PC-3 (cell line): ENCODE data around the gene RANBP10. TPM values are rescaled to one million over a fixed set of nuclear protein-coding genes. Genes with fewer than 3 reads are reported as not detected.

ENCODE experiments used
- ATAC-seq: fragments of 200-7000 bp; cut with Tn5 transposase; 2 replicates; pipeline ENCODE4 v1.9.1; 2020; ENCODE audit warnings: mild to moderate bottlenecking, moderate library complexity
- BruUV-seq: library from RNA; stranded (reverse); fragments of 400-500 nt; replicated peaks from 2 replicates; lab custom pipeline; 2021; lab: Mats Ljungman, UMichigan
- CTCF ChIA-PET: fragments of 300-600 bp; sonication (Branson Sonifier 250); formaldehyde crosslinking; loops from one replicate; lab custom pipeline; 2022; ENCODE audit warnings: antibody characterized with exemption; lab: Charles Lee
- POLR2A ChIA-PET: fragments of 300-600 bp; sonication (Branson Sonifier 250); formaldehyde crosslinking; loops from one replicate; lab custom pipeline; 2022; ENCODE audit warnings: antibody characterized with exemption; ENCODE audit not compliant: unreplicated experiment; lab: Charles Lee
- DNase-seq: peaks from one replicate; pipeline ENCODE4 v3.0.0-alpha.2; 2015
- H2AFZ ChIP-seq: fragments of 300-600 bp; sonication (generic); 2 replicates; pipeline ENCODE4 v1.6.0; 2016; ENCODE audit warnings: antibody characterized with exemption, low read length
- H3F3A ChIP-seq: fragments of 300-600 bp; sonication (generic); one replicate; pipeline ENCODE4 v1.6.0; 2017; ENCODE audit warnings: antibody characterized with exemption, low read length, control low read depth, mild to moderate bottlenecking; ENCODE audit not compliant: unreplicated experiment
- H3K27ac ChIP-seq: fragments of 300-600 bp; sonication (generic); 2 replicates; pipeline ENCODE4 v1.5.1; 2016; ENCODE audit warnings: mild to moderate bottlenecking, low read length
- H3K27me3 ChIP-seq: fragments of 300-600 bp; sonication (generic); 2 replicates; pipeline ENCODE4 v1.6.1; 2016; ENCODE audit warnings: low read length, mixed read lengths
- H3K36me3 ChIP-seq: fragments of 300-600 bp; sonication (generic); 2 replicates; pipeline ENCODE4 v1.6.1; 2016; ENCODE audit warnings: low read depth, mixed run types, low read length, mixed read lengths
- H3K4me1 ChIP-seq: fragments of 300-600 bp; sonication (generic); 2 replicates; pipeline ENCODE4 v1.5.1; 2016; ENCODE audit warnings: low read length; ENCODE audit not compliant: insufficient read depth
- H3K4me2 ChIP-seq: fragments of 300-600 bp; sonication (generic); 2 replicates; pipeline ENCODE4 v1.6.0; 2016; ENCODE audit warnings: low read length
- H3K4me3 ChIP-seq: fragments of 300-600 bp; sonication (generic); 2 replicates; pipeline ENCODE4 v1.5.1; 2016; ENCODE audit warnings: mild to moderate bottlenecking, low read length, mixed read lengths
- H3K79me2 ChIP-seq: fragments of 300-600 bp; sonication (generic); 2 replicates; pipeline ENCODE4 v1.6.1; 2017; ENCODE audit warnings: low read length, mixed read lengths
- H3K9ac ChIP-seq: fragments of 300-600 bp; sonication (generic); 2 replicates; pipeline ENCODE4 v1.6.0; 2016; ENCODE audit warnings: mild to moderate bottlenecking, low read length
- H3K9me2 ChIP-seq: fragments of 300-600 bp; sonication (generic); replicated peaks from 2 replicates; pipeline ENCODE4 v1.6.1; 2016; ENCODE audit warnings: mixed run types, low read length, mixed read lengths
- H3K9me3 ChIP-seq: fragments of 300-600 bp; sonication (generic); 2 replicates; pipeline ENCODE4 v1.6.1; 2016; ENCODE audit warnings: low read length, mixed read lengths
- H4K20me1 ChIP-seq: fragments of 300-600 bp; sonication (generic); 2 replicates; pipeline ENCODE4 v1.6.1; 2016; ENCODE audit warnings: low read length, mixed read lengths
- CTCF ChIP-seq: fragments of 300-600 bp; sonication (generic); conservative IDR thresholded peaks from 2 replicates; pipeline ENCODE4 v1.5.1; 2017; ENCODE audit warnings: antibody characterized with exemption, low read depth, mild to moderate bottlenecking, low read length
- EZH2 ChIP-seq: fragments of 300-600 bp; sonication (generic); IDR thresholded peaks from one replicate; pipeline ENCODE4 v1.6.1; 2017; ENCODE audit warnings: antibody characterized with exemption, mild to moderate bottlenecking, low read length; ENCODE audit not compliant: unreplicated experiment
- EZH2phosphoT487 ChIP-seq: fragments of 300-600 bp; sonication (generic); IDR thresholded peaks from 2 replicates; pipeline ENCODE4 v1.6.1; 2018; ENCODE audit warnings: mild to moderate bottlenecking, antibody characterized with exemption, low read length, borderline replicate concordance
- intact Hi-C: fragments of 100-400 bp; cut with micrococcal nuclease; formaldehyde crosslinking; loops from 2 replicates; pipeline ENCODE4 v1.9.0; 2023
- total RNA-seq: library from RNA; depleted of rRNA; stranded (reverse); fragments of >200 nt; gene quantifications from 2 replicates; pipeline ENCODE4 v1.2.3, GENCODE V29; 2014

The RANBP10 gene
- total RNA-seq, 1 experiment from 2014 or later: 5.5 TPM

GRCh38 chr16:67811899-67812298, 5.5 kb upstream of the RANBP10 start:
- H3F3A ChIP-seq: no peaks in the 10 kb centered on the region
- TF ChIP-seq CTCF: no peak
- ChIA-PET CTCF (no interaction called here), POLR2A (no interaction called here)
- no peaks in the 10 kb centered on the region for H3K9me2 ChIP-seq
- ATAC-seq (no peak), DNase-seq (no peak)
- H3K36me3 ChIP-seq: no peaks in the 10 kb centered on the region; the same call in 1 of the 2 replicates
- H3K9me3 ChIP-seq: no peaks in the 10 kb centered on the region
- no peak overlapping the region for H3K27ac ChIP-seq
- no peaks in the 10 kb centered on the region for H3K4me1 ChIP-seq
- no peaks in the 10 kb centered on the region for H4K20me1 ChIP-seq
- H3K79me2 ChIP-seq: no peaks in the 10 kb centered on the region
- no peaks in the 10 kb centered on the region for H3K27me3 ChIP-seq
- H2AFZ ChIP-seq: no peak overlapping the region
- no TSS peak for BruUV-seq
- H3K4me2 ChIP-seq: no peak overlapping the region
- intact Hi-C loops: no loop called here
- H3K4me3 ChIP-seq: no peak overlapping the region
- no peak overlapping the region for H3K9ac ChIP-seq

GRCh38 chr16:67807148-67807682, 855 bp upstream of the RANBP10 start:
- Histone ChIP-seq H4K20me1 (no peaks in the 10 kb centered on the region), H3K79me2 (peaks cover 37% of the 10 kb centered on the region), H3K9ac (peak overlapping the region; percentile 90), H3K4me2 (peak overlapping the region; percentile 90), H2AFZ (peak overlapping the region; percentile 89), H3K4me1 (peaks cover 10% of the 10 kb centered on the region), H3F3A (no peaks in the 10 kb centered on the region), H3K9me3 (no peaks in the 10 kb centered on the region), H3K9me2 (no peaks in the 10 kb centered on the region), H3K4me3 (peak overlapping the region; percentile 99), H3K27ac (no peak overlapping the region), H3K27me3 (no peaks in the 10 kb centered on the region), H3K36me3 (no peaks in the 10 kb centered on the region)
- intact Hi-C loops: loop anchor here (5.0 kb wide), 1 partner anchor 85 kb away; no protein-coding TSS in a partner anchor
- TF ChIP-seq EZH2phosphoT487 (no peak), CTCF (no peak), EZH2 (no peak)
- CTCF ChIA-PET: interaction anchor here (0.6 to 1.2 kb wide), 3 partner anchors 9 to 135 kb away, joined by 3 to 6 read pairs (median 5); no protein-coding TSS in a partner anchor
- ATAC-seq: no peak; the same call in 1 of the 2 replicates
- no TSS peak for BruUV-seq
- POLR2A ChIA-PET: interaction anchor here (0.5 to 0.6 kb wide), 4 partner anchors 9 to 331 kb away, joined by 3 to 4 read pairs (median 4); no protein-coding TSS in a partner anchor
- DNase-seq: no peak
